NCI-H1930 (cell line): ENCODE measurements around the gene KERA.

Experiments used
- DNase-seq, 2 experiments: peaks; one replicate each; lab custom pipeline; 2025; lab: John Stamatoyannopoulos, UW

The KERA gene

GRCh38 chr12:91009319-91009950 is 48.4 kb downstream of the KERA start:
- DNase-seq: no peak

GRCh38 chr12:91007531-91008290 is 50.1 kb downstream of the KERA start:
- no peak for DNase-seq

- no peak for DNase-seq
Observed at GRCh38 chr12:91004872-91005271, 53.0 kb downstream of the KERA start, which contains the start of gene EPYC. Gene EPYC (minus strand): TSS chr12:91004972. CDS start chr12:91002565, 2,407 bp downstream.

GRCh38 chr12:91003737-91004136 is 54.1 kb downstream of the KERA start:
- no peak for DNase-seq

GRCh38 chr12:91001306-91001705 is 56.5 kb downstream of the KERA start:
- no peak for DNase-seq
